Measurements from ENCODE around the gene PIGQ.

- TF ChIP-seq POLR2AphosphoS5 (IDR thresholded peaks at IDR 0.05) (no peak), CTCF (IDR thresholded peaks at IDR 0.05) (no peak)
Observed at GRCh38 chr16:608019-608418, 38.3 kb downstream of the PIGQ start.
